Muscle of back (tissue), 13 donors: ENCODE measurements around the gene LSMEM2. TPM values are rescaled to one million over a fixed set of nuclear protein-coding genes. Genes with fewer than 3 reads are reported as not detected.

ENCODE experiments used
- DNase-seq, 3 donors: peaks; one replicate each; pipeline versions ENCODE4 v3.0.0 to v3.0.0-alpha.2; 2013
- long read RNA-seq, 9 donors: transcript quantifications; one replicate each; lab custom pipeline, GENCODE V29; 2026
- polyA plus RNA-seq, 10 donors: library from polyadenylated mRNA; unstranded; fragments of 120-200 nt; gene quantifications; one replicate each; pipeline ENCODE4 v1.2.1, GENCODE V29; 2013; ENCODE audit not compliant: insufficient read length in 10 of 10

The LSMEM2 gene
- polyA plus RNA-seq: 10 to 100 TPM; 13.8 to 39.2 (median 30.1) TPM
- long read RNA-seq, donor 1, transcript LSMEM2-201 (4 exons, 1,494 nt): major isoform, 14 of 14 reads
- long read RNA-seq, donor 1, partial matches to known transcripts: 0 of 14 reads
- long read RNA-seq, donor 1, other reads (novel, unspliced or antisense): 0 of 14 reads
- long read RNA-seq, donor 2, transcript LSMEM2-201 (4 exons, 1,494 nt): major isoform, 13 of 13 reads
- long read RNA-seq, donor 2, partial matches to known transcripts: 0 of 13 reads
- long read RNA-seq, donor 2, other reads (novel, unspliced or antisense): 0 of 13 reads
- long read RNA-seq, donor 3: 0 reads
- long read RNA-seq, donor 4, transcript LSMEM2-201 (4 exons, 1,494 nt): major isoform, 14 of 44 reads
- long read RNA-seq, donor 4, partial matches to known transcripts: 14 of 44 reads
- long read RNA-seq, donor 4, other reads (novel, unspliced or antisense): 16 of 44 reads
- long read RNA-seq, donor 5, transcript LSMEM2-201 (4 exons, 1,494 nt): major isoform, 18 of 18 reads
- long read RNA-seq, donor 5, partial matches to known transcripts: 0 of 18 reads
- long read RNA-seq, donor 5, other reads (novel, unspliced or antisense): 0 of 18 reads
- long read RNA-seq, donor 6, transcript LSMEM2-201 (4 exons, 1,494 nt): major isoform, 18 of 18 reads
- long read RNA-seq, donor 6, partial matches to known transcripts: 0 of 18 reads
- long read RNA-seq, donor 6, other reads (novel, unspliced or antisense): 0 of 18 reads
- long read RNA-seq, donor 7, transcript LSMEM2-201 (4 exons, 1,494 nt): major isoform, 6 of 6 reads
- long read RNA-seq, donor 7, partial matches to known transcripts: 0 of 6 reads
- long read RNA-seq, donor 7, other reads (novel, unspliced or antisense): 0 of 6 reads
- long read RNA-seq, donor 8, transcript LSMEM2-201 (4 exons, 1,494 nt): major isoform, 5 of 22 reads
- long read RNA-seq, donor 8, partial matches to known transcripts: 17 of 22 reads
- long read RNA-seq, donor 8, other reads (novel, unspliced or antisense): 0 of 22 reads
- long read RNA-seq, donor 9, partial matches to known transcripts: 0 of 3 reads
- long read RNA-seq, donor 9, other reads (novel, unspliced or antisense): 0 of 3 reads

DNA sequence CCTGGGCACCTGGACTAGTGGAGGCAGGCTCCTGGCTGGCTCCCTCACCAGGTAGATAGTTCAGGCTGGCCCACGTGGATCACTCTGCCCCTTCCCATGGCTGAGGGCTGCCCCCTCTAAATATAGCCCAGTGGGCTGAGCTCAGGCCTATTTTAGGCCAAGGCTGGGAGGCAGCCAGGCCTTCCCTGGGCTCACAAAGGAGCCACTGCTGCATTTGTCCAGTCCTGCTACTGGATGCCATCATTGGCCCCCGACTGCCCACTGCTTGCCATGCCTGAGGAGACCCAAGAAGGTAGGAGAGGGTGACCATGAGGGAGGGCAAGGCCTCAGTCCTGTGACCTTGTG lies at the start of gene LSMEM2:
Gene LSMEM2 (plus strand): TSS at position 208 of the 345 bp plus-strand sequence. CDS start 27 bp downstream, at position 235.
- DNase-seq: peak in 1 of 3 donors; percentile 44

DNA sequence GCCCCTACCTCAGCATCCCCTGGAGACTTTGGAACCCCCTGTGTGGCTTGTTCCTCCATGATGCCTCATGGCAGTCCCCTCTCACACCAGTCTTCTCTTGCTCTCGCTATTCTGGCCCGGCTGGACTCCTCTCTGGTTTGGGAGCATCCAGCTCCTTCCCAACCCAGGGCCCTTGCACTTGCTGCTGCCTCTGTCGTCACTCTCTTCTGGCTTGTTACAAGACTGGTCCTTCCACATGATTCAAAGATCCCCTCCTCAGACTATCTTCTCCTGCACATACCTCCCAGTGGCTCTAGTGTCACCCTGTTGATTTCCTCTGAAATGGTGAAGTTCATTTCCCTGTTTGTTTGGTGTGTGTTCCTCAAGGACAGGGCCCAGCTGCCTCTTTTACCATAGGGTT lies 49.4 kb upstream of the LSMEM2 start:
- no peak for DNase-seq

DNA sequence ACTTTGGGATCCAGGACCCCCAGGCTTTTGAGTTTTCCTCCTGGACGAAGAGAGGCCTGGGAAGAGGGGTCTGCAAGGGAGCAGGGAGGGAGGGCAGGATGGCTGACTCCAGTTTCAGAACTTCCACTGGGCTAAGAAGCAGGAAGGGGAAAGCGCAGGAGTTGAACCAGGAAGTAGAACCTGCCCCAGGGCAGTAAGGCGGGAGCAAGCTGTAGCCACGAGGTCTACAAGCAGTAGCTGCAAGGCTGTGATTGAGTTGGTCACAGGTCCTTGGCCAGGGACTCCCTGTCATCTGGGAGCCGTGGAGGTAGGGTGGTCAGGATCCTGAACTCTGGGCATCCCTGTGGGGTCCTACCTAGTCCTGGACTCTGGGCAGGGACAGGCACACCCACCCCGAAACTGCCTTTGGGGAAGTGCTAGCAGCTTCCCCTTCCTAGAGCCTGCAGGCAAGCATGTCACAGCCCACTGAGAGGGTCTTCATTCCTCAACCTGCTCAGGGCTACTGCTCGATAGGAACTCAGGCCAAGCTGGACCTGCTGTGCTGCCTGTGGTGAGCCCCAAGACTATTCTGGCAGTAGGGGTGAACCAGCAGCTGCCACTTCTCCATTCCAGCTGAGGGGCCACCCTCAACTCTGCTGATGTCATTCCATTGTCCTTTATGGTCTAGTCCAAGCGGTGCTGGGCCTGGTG lies 48.6 kb upstream of the LSMEM2 start:
- peak in 1 of 3 donors; percentile 43 for DNase-seq

DNA sequence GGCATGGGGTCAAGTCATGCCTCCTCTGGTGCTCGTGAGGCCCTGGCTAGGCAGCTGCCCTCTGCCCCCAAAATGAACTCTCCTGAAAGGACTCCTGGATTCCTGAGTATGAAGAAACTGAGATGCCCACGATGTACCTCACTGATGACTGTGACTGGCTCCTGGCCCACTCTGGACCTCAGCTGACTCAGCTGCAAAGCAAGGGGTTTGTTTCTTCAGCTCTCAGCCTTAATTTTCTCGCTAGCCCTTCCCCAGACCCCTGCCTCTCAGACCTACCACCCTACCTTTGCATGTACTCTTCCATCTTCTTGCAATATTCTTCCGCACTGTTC lies 48.1 kb upstream of the LSMEM2 start:
- no peak for DNase-seq

DNA sequence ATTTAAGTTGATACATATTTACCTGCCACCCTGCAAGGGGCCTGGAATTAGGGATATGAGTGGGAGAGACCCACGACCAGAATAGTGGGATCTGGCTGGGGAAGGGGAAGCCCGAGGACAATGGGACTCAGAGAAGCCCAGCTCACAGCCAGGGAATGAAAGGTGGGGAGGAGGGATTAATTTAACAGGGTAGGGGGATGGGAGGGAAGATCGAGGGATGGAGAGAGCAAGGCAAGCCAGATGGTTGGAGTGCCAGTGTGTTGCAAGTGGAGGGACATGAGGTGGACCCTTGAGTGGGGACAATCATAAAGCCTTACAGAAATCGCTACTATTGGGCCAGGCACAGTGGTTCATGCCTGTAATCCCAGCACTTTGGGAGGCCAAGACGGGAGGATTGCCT lies 47.3 kb upstream of the LSMEM2 start:
- no peak for DNase-seq

DNA sequence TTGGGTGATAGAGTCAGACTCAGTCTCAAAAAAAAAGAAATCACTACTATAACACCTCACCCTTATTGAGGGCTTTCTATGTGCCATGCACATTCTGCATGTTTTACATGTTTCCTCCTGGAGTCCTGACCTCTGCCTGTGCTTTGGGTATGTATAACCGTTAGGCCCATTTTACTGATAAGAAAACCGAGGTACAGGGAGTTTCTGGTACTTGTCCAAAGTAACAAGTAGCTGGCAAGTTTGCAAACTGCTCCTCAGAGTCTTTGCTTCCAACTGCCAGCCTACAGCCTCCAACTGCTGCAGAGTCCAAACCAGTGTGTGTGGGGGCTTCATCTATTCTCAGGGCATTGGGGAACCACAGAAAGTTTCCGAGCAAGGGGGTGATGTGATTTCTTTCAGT lies 46.6 kb upstream of the LSMEM2 start:
- DNase-seq: no peak

DNA sequence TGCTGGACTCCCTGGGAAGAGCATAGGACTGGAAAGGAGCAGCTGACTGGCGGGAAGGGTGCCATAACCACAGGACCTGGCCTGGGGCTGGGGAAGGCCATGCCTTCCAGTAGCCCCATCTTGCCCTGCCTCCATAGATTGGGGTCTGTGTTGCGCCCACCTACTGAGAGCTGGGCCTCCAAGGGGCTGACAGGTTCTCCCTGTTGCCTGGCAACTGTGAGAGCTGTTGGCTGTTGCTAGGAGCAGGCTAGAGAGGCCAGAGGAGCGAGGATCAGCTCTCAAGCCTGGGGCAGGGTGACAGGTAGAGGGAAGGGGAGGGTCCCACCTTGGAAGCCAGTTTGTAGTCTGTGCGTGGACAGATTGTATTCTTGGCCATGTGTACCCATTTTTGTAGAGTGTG lies 45.7 kb upstream of the LSMEM2 start:
- no peak for DNase-seq

DNA sequence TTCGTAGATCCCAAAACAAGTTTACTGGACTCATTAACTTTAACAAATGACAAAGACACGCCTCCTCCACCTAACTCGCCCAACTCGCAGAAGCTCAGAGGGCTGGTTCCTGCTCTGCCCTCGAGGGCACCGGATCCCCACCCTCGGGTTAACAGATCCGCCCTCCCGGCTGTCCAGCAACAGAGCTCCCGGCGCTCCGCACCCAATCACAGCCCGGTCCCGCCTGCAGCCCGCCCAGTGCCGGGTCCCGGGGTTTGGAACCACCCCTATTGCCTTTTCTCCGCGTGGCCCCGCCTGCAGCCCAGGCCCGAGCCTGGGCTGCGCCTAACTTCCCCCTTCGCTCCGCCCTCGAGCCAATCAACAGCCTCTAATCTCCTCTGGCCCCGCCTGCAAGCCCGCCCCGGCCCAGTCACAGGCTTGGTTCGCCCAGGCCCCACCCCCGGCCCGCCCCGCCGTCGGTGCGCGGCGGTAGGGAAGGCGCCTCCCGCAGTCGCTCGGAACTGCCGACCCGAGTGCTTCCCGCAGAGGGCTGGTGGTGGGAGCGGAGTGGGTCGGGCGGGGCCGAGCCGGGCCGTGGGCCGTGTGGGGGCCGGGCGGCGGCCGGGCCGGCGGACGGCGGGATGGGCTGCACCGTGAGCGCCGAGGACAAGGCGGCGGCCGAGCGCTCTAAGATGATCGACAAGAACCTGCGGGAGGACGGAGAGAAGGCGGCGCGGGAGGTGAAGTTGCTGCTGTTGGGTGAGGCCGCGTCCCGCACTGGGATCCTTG lies 43.0 kb upstream of the LSMEM2 start, which contains the start of gene GNAI2:
Gene GNAI2 (plus strand): TSS at position 489 of the 768 bp plus-strand sequence. CDS start 132 bp downstream, at position 621.
- DNase-seq: peak; percentile 98 to 99 (median 99)

DNA sequence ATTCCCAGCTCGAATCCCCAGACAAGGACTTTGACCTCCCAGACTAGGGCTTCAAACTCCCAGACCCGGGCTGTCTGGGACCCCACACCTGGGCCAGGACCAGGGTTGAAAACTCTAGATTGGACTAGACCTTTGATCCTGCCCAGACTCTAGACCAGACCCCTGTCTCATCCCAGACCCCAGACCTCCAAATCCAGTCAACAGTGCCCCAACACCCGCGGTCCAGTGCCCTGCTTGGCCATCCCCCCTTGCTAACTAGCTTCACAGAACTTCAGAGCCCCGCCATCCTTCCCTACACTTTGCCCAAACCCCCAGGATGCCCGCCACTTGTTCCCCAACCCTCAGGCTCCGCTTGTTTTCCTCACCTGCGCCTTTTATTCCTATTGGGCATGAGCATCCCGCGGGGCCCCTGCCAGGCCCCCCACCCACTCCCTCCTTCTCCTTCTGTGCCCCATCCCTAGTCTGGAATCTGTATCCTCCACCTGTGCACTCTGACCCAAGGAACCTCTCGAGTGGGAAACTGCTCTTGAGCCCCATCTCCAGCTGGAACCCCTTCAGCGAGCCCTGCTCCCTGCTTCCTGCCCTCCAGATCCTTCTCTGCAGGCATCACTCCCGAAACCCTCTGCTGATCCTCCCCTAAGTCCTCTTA lies 42.3 kb upstream of the LSMEM2 start:
- no peak for DNase-seq

DNA sequence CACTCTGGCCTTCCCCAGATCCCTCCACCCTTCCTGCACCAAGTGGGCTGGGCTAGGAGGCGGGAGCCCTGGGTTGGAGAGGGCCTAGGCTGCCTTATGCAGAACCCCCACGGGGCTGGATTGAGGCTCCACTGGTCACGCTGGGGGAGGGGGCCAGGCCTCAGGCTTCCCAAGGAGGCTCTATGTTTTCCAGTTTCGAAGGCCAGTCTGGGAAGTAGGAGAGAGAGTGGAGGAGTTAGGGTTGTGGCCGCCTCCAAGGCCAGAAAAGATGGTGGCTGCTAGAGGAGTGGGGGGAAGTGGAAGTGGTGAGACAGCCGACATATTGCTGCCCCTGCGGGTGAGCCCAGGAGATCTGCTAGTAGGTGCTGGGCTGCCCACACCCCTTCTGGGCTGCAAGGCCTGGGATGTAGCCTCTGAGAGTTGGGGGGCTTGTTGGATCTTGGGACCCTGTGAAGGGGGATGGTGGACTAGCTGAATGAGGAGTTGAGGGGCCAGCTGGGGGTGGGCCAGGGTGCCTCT lies 41.7 kb upstream of the LSMEM2 start:
- peak in 1 of 3 donors; percentile 73 for DNase-seq

DNA sequence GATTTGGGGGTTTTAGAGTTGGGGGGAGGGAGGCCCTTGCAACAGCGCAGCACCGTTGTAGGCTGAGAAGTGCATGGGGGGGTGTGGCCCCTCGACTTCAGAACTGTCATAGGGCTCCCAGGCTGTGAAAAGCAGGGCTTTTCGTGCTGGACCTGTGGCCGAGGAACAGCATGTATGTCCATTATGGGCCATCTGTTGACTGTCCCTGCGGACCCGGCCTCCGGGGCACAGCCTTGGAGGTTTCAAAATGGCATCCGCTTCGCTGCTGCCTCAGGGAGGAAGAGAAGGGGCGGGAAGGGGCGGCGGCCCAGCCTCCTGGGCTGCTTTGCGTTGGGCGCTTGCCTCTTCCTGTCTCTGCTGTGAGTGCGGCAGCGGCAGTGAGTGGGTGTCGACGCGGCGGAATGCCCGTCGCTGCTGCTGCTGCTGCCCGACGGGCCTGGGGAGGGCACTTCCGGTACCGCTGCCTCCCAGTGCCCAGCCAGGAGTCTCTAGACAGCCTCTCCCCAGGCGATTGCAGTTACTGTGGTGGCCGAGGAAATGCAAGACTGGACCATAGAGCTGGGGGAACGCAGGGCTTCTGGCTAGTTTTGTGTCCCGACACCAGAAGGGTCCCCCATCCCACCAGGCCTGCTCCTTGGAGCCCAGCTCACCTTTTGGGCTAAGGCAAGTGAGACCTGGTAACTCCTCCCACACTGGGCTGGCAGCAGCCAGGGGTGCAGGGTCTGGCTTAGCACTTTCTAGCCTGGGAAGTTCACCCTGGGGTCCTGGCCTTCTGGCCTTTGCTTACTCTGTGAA lies 40.9 kb upstream of the LSMEM2 start:
- DNase-seq: peak; percentile 63 to 89 (median 79)

DNA sequence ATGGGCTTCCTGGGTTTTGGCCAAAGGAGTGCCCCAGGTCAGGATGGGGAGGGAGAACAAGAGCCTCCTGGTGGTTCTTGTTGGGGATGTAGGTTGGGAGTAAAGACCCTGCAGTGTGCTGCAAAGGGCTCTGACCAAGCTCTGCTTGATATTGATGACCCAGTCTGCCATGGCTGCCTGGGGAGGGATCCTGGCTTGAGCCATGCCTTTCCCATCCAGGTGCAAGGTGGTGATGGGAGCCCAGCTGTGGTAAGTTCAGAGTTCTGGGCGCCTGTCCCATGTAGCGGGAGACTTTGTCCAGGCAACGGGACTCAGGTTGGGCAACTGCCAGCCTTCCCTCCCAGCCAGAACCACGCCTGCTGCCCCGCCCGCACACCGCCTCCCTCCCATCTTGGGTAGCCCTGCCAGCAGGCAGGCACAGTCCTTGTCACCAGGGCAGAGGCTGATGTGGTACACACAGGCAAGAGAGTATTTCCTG lies 40.3 kb upstream of the LSMEM2 start:
- DNase-seq: peak in 1 of 3 donors; percentile 39

DNA sequence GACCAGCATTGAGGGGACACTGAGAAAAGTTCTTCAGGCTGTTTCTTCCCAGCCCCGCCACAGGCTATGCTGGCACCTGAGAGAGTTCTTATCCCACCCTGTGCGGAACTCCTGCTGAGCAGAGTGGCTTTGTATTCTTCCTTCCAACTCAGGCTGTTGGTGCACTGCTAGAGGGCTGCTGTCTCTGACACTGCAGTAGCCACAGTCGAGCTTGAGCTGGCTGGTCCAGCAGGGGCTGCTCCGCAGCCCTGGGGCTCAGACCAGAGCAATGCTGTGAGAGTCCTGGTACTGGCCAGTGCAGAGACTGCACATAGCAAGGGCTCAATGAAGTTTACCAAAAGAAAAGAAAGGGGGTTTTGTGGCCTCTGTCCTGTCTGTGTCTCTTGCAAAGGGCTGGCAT lies 39.2 kb upstream of the LSMEM2 start:
- no peak for DNase-seq

DNA sequence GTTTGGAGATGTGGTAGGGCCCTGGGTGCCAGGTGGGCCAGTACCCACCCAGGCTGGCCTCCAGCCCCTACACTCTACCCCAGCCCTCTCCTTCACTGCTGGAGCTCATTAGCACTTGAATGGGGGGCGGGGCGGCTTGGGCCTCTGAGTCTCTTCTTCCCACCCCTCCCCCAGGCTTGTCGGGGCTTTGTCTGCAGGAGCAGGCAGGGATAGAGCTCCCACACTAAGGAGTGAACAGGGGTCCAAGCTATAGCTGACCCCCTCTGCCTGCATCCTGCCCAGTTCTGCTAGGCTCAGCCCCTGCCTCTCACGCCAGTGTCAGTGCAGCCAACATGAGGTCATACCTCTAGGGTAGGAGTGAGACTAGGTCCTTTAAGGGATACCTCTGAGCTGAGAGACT lies 37.7 kb upstream of the LSMEM2 start:
- peak in 1 of 3 donors; percentile 49 for DNase-seq

DNA sequence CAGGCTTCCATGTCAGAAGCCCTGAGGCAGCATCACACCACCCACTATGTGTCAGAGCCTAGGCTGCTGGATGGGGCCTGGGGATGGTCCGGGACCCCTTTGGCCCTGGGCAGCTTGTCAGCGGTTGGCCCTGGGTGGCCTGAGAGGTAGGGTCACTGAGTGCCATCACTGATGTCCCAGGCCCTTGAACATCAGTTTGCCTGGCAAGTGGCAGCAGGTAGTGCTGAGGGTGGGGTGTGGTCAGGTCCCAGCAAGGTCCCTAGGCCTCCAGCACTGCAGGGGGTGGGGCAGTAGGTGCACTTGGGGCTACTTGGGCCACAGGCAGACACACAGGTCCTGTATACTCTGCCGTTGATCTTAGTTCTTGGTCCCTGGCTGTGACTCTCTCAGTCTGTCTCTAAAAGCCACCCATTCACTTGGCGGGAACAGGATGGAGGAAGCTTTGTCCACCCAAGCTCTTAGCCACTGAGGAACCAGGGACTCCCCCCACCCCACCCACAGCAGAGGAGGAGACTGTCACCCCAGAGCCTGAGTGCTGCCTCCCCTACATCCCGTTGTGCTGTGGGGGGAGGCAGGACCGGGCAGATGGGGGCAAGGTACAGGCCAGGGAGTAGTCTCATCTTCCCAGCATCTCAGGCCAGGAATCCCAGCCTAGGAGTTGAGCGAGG lies 37.0 kb upstream of the LSMEM2 start:
- no peak for DNase-seq

DNA sequence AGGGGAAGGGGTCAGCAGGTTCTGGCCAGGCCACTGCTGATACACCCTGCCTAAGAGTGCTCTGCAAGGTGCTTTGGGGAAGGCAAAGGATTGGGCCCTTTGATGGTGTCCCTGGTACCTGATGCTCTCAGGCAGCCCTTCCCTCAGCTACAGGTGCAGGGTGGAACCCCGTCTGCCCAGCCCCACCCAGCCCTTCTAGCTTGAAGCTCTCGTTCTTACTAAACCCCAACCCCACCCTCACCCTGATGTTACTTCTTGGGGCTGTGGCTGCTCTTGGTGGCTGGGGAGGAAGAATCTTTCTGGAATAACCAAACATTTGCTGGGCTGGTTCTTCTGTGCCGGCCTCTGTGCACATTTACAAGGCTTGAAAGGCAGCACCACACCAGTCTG lies 36.5 kb upstream of the LSMEM2 start:
- no peak for DNase-seq

DNA sequence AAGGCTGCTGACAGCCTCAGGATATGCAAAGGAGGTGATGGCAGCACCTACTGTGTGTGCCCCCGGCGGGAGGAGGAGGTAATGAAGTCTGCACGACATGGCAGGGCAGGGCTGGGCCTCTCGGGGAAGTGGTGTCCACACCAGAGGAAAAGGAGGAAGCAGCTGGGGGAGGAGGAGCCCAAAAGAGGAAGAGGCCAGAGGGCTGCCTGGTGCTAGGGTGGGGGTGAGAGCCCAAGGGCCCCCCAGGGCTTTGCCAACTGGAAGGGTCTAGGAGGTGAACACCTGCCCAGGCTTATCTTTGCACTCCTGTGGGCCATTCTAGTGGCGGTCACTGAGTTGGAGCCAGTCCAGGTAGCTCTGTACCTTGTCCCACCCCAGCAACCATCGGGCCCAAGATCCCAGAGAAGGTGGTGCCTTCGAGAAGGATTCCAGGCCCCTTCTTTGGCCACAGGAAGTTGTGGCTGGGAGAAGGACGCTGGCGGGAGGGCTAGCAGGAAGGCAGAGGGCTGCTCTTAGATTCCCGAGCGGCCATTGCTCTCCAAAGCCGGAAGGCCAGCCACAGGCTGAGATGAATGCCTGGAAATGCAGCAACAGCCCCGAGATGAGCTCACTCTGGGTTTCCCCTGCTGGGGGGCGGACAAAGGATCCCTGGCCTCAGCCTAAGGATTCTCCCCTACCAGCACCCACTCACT lies 35.9 kb upstream of the LSMEM2 start:
- DNase-seq: peak in 1 of 3 donors; percentile 76

DNA sequence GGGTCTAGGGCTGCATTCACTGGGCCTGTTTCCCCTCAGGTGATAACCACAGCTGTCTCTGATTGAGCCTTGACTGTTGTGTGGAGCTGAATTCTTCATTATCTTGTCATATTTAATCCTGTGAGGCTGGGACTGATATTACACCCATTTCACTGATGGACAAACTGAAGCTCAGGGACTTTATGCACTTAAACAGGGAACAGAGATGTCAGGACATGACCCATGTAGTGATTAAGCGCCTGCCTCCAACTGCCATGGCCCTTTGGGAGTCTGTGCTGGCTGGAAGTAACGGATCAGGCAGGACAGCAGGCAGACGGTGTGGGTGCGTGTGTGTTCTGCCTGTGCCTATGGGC lies 35.4 kb upstream of the LSMEM2 start:
- DNase-seq: no peak
